Smooth muscle cell of the brain vasculature (primary cell): Measurements from ENCODE around the gene CYB5RL.

Source experiments
- DNase-seq: peaks from one replicate; pipeline ENCODE4 v3.0.0-alpha.2; 2012; ENCODE audit warnings: low read depth, low spot score

Gene CYB5RL

DNA sequence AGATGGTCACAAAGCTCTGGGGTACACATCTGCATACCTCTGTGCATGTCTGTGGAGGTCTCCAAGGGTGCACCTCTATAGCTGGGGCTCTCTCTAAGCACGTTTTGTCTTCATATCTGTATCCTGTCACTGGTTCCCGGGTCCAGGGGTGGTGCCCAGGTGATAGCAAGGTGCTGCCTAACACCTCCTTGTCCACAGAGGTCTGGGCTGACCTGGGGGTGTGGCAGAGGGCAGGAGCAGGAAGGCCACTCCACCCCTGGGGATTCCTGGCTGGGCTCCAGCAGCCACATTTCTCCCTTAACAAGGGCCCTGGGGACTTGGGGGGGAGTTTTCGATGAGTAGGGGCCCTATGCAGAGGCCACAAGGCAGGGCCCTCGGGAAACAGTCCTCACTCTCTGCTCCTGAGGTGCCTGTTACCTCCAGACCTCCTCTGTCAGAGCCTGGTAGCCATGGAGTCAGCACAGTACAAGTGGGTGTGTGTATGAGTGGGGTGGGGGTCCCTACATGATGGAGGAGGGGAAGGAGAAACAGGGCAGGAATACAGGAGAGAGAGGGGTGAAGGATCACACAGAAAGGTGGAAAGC lies 40.0 kb downstream of the CYB5RL start:
- DNase-seq: no peak

DNA sequence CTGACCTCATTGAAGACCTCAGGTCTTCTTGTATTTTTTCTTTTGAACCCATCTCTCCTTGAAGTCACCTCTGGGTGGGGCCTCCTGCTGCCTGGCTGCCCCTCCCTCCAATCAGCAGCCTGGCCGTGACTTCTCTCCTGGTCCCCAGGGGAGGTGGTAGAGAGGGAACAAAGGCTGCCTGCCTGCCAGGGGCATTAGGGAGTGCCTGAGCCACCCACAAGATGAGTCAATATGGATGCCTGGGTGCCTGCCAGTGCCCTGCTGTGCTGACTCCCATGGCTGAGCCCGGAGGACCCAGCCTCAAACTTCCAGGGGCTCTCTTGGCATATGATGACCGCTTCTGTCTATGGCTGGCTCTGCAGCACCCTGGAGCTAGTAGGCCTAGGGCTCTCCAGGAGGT lies 41.8 kb downstream of the CYB5RL start:
- DNase-seq: no peak

DNA sequence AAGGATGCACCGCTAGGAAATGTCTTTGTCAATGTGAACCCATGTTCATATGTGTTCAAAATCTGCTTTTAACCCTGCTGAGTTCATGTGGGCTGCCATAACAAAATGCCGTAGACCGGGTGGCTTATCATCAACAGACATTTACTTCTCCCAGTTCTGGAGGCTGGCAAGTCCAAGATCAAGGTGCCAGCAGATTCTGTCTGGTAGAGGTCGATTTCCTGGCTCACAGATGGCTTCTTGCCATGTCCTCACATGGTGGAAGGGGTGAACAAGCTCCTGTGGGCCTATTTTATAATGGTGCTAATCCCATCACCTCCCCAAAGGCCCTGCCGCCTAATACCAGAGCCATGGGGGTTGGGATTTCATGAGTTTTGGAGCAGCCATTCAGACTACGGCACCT lies 42.4 kb downstream of the CYB5RL start:
- no peak for DNase-seq

DNA sequence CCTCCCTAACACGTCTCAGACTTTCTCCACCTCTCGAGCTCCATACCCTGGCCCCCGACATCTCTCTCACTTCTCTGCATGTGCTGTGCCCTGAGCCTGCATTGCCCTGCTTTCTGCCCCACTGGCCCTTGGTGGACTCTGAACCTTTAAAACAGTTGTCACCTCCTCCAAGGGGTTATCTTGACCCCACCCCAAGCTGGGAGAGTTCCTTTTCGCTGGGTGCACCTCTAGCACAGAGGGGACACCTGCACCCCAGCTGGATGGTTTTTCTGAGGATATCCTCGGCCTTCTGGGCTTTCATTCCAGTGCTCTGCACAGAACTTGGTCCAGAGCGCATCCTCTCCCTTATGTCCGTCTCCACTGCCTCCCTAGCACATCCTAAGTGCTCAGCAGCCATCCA lies 42.8 kb downstream of the CYB5RL start:
- no peak for DNase-seq

DNA sequence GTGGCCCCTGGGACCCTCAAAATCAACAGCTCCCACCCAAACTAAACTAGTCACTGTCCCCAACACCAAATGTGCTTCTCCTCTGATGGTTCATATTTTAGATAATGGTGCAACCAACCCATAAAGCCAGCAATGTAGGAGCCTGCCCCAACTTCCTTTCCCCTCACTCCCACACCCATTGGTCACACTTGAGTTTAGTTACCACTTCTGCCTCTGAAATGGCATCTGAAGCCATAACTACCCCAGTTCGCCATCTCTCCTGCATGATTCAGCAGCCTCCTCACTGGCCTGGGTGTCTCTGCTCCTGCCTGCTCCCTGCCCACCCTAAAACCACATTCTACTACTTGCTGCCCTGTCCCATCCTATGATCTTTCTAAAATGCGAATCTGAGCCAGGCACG lies 43.6 kb downstream of the CYB5RL start:
- no peak for DNase-seq

DNA sequence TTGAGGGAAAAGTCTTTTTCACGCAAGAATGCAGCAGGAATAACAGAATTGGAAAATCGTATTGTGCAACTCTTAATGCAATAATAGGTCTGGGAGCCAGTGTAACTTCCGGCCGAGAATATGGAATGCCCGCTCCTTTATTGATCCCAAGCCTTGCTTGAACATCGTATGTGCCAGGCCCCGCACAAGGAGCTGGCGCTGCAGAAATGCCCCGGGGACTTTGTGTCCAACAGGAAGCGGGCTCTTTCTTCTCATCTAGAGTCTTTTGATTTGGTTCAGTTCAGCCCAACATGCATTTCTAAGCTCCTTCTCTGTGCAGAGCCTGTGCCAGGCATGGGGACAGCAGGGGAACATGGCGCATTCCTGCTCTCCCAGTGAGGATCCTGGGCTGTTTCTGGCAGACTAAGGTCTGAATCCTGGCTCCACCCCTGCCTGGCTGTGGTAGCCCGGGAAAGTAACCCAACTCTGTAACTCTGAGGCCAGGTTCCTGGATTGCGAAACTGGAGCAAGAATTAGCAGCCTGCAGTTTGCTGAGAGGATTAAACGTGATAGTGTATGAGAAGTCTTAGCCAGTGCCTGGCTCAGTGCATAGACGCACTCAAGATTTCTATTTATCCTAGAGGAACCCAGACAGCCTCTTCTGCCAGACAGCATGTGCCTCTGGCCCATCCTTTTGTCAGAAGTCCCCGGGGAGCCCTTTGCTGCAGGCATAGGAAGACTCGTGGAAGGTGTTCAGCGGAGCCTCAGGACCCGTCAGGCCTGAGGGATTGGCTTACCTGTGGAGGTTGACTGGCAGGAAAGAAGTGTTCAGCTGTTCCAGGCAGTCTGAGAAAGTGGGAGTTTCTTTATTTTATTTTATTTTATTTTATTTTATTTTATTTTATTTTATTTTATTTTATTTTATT lies 46.0 kb downstream of the CYB5RL start:
- no peak for DNase-seq

DNA sequence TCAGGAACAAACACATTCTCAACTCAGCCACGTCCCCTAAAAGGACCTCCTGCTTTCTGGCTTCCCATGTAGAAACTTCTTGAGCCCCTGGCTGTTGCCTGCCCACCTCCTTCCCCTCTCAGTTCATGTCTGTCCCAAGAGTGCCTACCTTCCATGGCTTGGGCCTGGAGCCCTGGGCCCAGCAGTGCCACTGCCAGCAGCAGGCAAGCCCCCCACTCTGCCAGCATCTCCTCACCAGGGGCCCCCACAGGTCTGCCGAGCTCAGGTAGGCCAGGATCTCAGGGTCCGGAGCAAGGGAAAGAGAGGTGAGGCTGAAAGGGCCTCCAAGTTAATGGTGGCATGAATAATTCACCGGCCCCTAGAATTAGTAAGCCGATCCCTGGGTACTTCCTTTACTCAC lies 47.1 kb downstream of the CYB5RL start, which contains the start of gene CDCP2:
CDCP2 (minus strand) TSS at position 305 of the 400 bp plus-strand sequence; CDS start at position 227, 78 bp downstream.
- DNase-seq: no peak

DNA sequence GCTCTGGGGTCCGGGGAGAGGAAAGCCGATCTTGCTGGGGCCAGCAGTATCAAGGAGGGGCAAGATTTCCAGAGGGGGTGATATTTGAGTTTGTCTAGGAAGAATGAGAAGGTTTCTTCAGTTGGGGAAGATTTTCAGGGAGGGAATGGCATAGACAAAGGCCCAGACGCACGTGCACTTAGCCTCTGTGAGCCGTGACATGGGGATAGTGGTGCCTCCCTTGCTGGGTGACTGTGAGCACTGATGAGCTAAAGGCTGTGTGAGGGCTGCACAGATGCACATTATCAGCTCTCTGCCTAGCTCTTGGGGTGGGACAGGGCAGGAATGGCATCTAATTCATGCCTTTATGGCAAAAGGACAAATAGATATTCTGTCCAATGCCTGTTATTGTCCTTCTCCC lies 48.8 kb downstream of the CYB5RL start:
- no peak for DNase-seq
